ENCODE measurements around the gene U2AF1L4. TPM values are rescaled to one million over a fixed set of nuclear protein-coding genes. Genes with fewer than 3 reads are reported as not detected.

The U2AF1L4 gene
- total RNA-seq, 1 donor from 2014 or later, result 44.9 TPM

DNA sequence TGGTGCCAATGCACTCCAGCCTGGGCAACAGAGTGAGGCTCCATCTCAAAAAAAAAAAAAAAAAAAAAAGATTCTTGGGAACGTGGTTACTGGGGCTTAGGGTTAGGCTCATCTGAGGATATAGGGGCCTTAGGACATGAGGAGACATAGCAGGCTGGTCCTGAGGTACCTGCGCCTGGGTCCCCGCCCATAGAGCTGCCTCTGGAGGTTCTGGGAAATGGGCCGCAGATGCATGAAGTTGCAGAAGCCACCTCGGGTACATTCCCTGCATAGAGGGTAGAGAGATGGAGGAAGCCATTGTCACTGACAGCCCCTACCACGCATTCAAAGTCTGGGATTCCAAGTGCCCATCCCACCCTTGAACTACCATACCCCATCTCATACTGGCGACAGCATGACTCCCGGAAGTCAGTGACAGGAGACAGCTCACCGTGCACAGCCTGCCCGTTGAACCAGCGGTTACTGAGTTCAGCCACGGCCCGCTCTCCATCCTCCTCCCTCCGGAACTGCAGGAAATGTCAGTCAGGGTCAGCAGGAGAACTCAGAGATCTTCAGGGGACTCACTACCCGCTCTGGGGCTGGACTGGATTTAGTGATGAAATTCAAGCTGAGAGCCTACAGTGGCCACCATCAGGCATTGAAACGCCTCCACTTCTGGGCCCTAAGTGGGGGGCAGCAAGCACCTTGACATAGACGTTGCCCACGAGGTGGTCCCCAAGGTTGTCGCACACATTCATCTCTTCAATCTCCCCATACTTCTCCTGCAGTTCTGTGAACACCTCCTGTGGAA lies 1.4 kb downstream of the U2AF1L4 start:
- TF ChIP-seq, protein P1, sequence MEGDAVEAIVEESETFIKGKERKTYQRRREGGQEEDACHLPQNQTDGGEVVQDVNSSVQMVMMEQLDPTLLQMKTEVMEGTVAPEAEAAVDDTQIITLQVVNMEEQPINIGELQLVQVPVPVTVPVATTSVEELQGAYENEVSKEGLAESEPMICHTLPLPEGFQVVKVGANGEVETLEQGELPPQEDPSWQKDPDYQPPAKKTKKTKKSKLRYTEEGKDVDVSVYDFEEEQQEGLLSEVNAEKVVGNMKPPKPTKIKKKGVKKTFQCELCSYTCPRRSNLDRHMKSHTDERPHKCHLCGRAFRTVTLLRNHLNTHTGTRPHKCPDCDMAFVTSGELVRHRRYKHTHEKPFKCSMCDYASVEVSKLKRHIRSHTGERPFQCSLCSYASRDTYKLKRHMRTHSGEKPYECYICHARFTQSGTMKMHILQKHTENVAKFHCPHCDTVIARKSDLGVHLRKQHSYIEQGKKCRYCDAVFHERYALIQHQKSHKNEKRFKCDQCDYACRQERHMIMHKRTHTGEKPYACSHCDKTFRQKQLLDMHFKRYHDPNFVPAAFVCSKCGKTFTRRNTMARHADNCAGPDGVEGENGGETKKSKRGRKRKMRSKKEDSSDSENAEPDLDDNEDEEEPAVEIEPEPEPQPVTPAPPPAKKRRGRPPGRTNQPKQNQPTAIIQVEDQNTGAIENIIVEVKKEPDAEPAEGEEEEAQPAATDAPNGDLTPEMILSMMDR (IDR thresholded peaks at IDR 0.05), result no peak
- Mint-ChIP-seq H3K4me3 (ENCODE audit: unreplicated experiment) (peak overlapping the region; percentile 98), H3K9me3 (ENCODE audit: unreplicated experiment) (no peaks in the 10 kb centered on the region), H3K27ac (ENCODE audit: unreplicated experiment) (peak overlapping the region; percentile 100), H3K27me3 (ENCODE audit: unreplicated experiment) (no peaks in the 10 kb centered on the region), H3K36me3 (ENCODE audit: unreplicated experiment) (peaks cover 5% of the 10 kb centered on the region), H3K4me1 (ENCODE audit: unreplicated experiment) (peaks cover 43% of the 10 kb centered on the region)
- no peak for DNase-seq (ENCODE audit: extremely low spot score, unreplicated experiment)

- Mint-ChIP-seq H3K4me3 (ENCODE audit: unreplicated experiment) (peak within 1 kb of the TSS; percentile 14), H3K27me3 (ENCODE audit: unreplicated experiment) (no peaks in the 10 kb centered on the region), H3K27ac (ENCODE audit: unreplicated experiment) (peak within 1 kb of the TSS; percentile 14), H3K9me3 (ENCODE audit: unreplicated experiment) (no peaks in the 10 kb centered on the region), H3K4me1 (ENCODE audit: unreplicated experiment) (peaks cover 32% of the 10 kb centered on the region), H3K36me3 (ENCODE audit: unreplicated experiment) (peaks cover 15% of the 10 kb centered on the region)
- TF ChIP-seq, protein P1 (IDR thresholded peaks at IDR 0.05), result no peak
- DNase-seq (ENCODE audit: extremely low spot score, unreplicated experiment), result no peak
These were observed 3.0 kb downstream of the U2AF1L4 start, which contains the start of gene IGFLR1 for GRCh38 chr19:35742121-35742724. IGFLR1 (minus strand) TSS chr19:35742452; CDS start chr19:35741180, 1,272 bp downstream.

GRCh38 chr19:35741203-35741515 lies 4.1 kb downstream of the U2AF1L4 start:
- Mint-ChIP-seq H3K4me1 (ENCODE audit: unreplicated experiment) (peaks cover 24% of the 10 kb centered on the region), H3K27me3 (ENCODE audit: unreplicated experiment) (no peaks in the 10 kb centered on the region)
- no peak for DNase-seq (ENCODE audit: extremely low spot score, unreplicated experiment)

DNA sequence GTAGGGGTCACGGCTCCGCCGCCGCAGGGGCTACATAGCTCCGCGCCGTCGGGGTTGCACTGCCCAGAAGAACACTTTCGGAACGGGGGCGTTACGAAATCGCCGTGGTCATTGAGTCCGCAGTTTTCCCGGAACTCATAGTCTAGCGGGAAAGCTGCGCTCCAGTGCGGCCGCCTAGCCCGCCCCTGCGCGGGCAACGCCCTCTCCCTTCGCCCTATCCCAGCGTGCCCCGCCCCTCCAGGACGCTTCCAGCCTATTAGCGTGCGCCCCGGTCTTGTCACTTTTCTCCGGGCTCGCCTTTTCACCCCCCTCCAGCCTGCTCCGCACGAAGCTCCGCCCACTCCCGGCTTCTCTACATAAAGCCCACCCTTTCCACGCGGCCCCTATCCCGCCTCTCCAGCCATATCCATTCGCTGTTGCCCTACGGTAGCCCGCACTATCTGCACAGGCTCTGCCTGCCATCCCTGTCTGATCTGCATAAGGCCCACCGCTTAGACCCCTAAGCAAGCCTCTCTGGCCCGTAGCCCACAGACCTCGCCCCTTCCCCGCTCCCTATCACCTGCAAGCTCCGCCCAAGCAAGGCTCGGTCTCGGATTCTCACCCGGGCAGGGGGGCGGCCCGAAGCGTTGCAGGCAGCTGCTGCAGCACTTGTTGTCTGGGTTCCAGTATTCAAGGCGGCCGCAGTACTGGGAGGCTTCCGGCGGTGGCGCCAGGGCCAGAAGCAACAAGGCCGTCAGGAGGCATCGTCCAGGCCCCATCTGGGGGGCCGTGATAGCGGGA lies 4.6 kb downstream of the U2AF1L4 start:
- TF ChIP-seq, protein P1 (IDR thresholded peaks at IDR 0.05), result peak; percentile 31
- Mint-ChIP-seq H3K4me1 (ENCODE audit: unreplicated experiment) (peaks cover 18% of the 10 kb centered on the region), H3K4me3 (ENCODE audit: unreplicated experiment) (peak overlapping the region; percentile 84), H3K27ac (ENCODE audit: unreplicated experiment) (peak overlapping the region; percentile 87), H3K27me3 (ENCODE audit: unreplicated experiment) (no peaks in the 10 kb centered on the region), H3K9me3 (ENCODE audit: unreplicated experiment) (no peaks in the 10 kb centered on the region), H3K36me3 (ENCODE audit: unreplicated experiment) (peaks cover 27% of the 10 kb centered on the region)
- peak; percentile 99 for DNase-seq (ENCODE audit: extremely low spot score, unreplicated experiment)

More at GRCh38 chr19:35741203-35741515, 4.1 kb downstream of the U2AF1L4 start:
- peaks cover 24% of the 10 kb centered on the region for H3K36me3 Mint-ChIP-seq (ENCODE audit: unreplicated experiment)
- peak overlapping the region; percentile 87 for H3K27ac Mint-ChIP-seq (ENCODE audit: unreplicated experiment)
- no peaks in the 10 kb centered on the region for H3K9me3 Mint-ChIP-seq (ENCODE audit: unreplicated experiment)
- peak overlapping the region; percentile 84 for H3K4me3 Mint-ChIP-seq (ENCODE audit: unreplicated experiment)
- TF ChIP-seq, protein P1 (IDR thresholded peaks at IDR 0.05), result no peak

- Mint-ChIP-seq H3K4me3 (ENCODE audit: unreplicated experiment) (peak overlapping the region; percentile 84), H3K27ac (ENCODE audit: unreplicated experiment) (no peak overlapping the region), H3K36me3 (ENCODE audit: unreplicated experiment) (peaks cover 31% of the 10 kb centered on the region), H3K27me3 (ENCODE audit: unreplicated experiment) (no peaks in the 10 kb centered on the region), H3K4me1 (ENCODE audit: unreplicated experiment) (peaks cover 16% of the 10 kb centered on the region), H3K9me3 (ENCODE audit: unreplicated experiment) (no peaks in the 10 kb centered on the region)
- DNase-seq (ENCODE audit: extremely low spot score, unreplicated experiment), result no peak
- TF ChIP-seq, protein P1 (IDR thresholded peaks at IDR 0.05), result no peak
These were observed 5.2 kb downstream of the U2AF1L4 start for GRCh38 chr19:35740108-35740422.

Data from osteocyte (in vitro differentiated cells).